HPDE6-E6E7 (cell line): ENCODE results near the gene TMEM81.

Source experiments
- DNase-seq: peaks from one replicate; pipeline ENCODE4 v3.0.0; 2011; ENCODE audit warnings: missing footprints; ENCODE audit errors: extremely low spot score

TMEM81 gene

DNA sequence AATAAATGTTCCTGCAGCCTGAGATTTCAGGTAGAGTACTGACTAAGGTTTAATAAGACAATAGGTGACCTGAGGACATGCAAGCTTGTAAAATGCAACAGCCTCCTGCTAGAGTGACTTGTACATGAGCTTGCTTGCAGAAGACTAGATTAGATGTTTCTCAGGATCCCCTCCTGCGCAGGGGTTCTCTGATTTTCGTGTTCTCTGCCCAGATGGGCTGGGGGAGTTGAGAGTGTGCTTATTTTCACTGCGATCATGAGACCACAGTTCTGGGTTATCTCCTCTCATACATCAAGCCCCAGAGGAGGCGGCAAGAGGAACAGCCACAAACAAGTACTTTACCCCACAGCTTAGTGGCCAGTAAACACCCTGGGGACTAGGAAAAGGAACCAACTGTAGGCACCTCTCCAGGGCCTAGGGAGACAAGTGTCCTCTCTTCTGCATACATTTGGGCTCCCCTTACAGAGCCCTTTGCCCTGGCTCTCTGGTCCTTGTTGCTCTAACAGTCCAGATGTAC lies 8.0 kb downstream of the TMEM81 start:
- DNase-seq, result no peak

DNA sequence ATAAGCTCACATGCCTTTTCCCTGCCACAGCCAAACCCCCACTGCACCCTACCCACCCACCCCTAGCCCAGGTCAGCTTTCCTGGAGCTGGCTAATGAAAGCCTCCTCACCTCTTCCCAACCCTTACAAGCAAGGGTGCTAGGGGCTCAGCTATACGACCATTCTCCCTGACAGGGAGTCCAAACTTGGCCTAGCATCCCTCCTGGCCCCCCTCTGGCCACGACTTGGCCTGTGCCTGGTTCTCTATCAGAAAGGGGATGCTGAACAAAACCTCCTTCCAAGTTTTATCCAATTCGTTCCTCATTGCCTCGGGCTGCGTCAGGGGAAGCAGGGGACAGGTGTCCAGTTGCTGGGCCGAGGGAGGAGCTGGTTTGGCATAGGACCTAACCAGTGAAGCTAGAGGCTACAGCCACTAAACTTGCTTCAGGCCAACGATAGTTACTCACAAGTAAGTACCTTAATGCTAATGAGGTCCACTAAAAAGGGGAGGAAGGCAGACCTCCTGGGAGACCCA lies 8.6 kb downstream of the TMEM81 start:
- no peak for DNase-seq

DNA sequence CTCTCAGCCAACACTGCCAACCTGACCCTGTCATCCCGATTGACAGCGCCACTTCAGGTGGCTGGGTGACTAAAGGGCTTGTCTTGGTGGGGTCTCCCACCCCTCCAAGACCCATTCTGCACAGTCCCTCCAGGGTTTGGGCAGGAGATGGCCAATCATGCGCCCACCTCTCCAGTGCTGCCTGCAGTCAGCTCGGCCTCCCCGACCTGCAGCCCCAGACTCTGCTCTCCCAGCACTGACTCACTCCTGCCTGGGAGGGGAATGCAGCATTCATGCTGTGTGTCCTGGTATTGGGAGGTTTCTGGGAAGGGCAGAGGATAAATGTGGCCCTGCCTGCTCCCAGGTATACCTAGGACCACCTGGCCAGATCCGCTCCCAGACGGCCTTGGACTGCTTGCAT lies 9.7 kb downstream of the TMEM81 start:
- no peak for DNase-seq

DNA sequence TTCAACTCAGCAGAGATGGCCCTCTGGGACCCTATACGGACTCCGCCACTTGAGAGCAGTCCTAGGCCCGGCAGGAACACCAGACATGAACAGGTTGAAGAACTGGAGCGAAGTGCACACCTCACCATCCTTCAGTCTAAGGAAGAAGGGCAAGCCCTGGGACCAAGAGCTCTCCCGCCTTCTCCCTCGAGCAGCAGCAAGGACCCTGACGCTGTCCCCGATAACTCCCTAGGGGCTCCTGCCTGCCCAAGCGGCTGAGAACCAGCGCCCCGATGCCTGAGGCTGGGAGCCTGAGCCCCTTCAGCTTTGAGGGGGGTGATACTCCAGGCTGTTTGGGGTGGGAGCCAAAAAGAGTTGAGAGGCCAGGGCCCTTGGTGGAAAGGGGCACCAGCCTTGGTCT lies 10.2 kb downstream of the TMEM81 start:
- DNase-seq, result no peak

DNA sequence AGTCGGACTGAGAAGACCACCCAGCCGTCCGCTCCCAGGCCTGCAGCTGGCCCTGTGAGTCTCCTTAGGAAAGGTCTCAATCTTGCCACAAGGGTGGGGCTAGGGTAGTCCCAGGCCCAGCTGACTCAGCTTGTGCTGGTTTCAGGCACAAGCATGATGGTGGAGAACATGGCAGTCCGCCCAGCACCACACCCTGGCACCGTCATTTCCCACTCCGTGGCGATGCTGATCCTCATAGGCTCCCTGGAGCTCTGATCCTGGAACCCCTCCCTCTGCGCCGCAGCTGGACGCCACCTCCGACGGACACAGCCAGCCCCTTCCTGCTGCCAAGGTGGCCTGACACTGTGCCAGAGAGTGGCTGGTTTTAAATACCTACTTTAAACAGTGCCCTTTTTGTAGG lies 10.7 kb downstream of the TMEM81 start:
- no peak for DNase-seq

DNA sequence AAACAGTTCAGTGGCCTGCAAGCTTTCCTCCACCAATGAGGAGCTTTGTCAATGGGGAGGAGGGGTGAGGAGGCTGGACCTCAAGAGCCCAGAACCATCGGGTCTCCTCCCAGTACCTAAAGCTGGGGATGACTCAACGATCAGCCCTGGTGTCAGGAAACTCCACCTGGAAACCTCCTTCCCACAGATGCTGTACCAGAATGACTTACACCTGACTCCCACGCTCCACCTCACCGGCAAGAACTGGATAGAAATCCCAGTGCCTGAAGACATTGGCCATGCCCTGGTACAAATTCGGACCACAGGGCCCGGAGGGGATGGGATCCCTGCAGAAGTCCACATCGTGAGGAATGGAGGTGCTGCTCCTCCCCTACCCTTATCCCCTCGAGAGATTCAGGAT lies 11.4 kb downstream of the TMEM81 start:
- DNase-seq, result peak; percentile 41

DNA sequence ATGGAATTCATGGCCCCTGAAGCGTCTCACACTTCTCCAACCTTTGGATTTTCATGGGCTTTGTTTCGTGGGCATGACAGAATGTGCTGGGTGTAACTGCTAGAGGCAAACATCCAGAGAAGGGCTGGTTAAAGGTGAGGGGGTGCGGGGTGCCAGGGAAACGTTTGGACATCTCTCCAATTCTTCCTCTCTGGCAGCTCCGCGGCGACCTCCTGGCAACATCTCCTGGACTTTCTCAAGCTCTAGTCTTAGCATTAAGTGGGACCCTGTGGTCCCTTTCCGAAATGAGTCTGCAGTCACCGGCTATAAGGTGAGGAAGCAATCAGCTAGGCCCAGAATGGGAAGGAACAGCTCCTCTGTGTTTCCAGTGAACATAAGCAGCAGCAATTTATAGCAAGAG lies 12.0 kb downstream of the TMEM81 start:
- no peak for DNase-seq

DNA sequence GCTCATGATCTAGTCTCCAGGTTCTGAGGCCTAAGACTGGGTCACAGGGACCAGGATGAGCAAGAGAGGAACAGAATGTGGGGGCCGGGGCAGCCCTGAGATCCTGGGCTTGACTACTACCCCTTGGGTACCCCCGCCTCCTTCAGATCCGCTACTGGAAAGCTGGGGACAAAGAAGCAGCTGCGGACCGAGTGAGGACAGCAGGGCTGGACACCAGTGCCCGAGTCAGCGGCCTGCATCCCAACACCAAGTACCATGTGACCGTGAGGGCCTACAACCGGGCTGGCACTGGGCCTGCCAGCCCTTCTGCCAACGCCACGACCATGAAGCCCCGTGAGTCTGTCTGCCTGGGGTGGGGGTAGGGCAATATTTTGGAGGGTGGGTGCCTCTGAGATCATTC lies 12.5 kb downstream of the TMEM81 start:
- no peak for DNase-seq

DNA sequence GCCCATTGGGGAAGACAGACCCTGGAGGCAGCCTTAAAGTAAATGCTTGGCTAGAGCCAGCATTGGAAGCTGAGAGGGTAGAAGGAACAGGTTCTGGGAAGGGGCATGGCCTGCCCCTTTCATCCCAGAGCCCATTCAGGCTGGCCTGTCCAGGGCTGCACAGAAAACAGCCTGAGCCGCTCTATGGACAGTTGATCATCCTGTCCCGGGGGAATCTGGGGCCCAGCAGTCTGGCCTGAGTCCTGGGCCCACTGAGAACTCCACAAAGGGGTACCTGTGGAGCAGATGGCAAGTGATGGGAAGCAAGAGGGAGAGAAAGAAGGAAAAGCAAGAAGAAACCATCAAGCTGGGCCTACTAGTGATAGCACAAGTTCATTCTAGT lies 13.2 kb downstream of the TMEM81 start:
- no peak for DNase-seq

DNA sequence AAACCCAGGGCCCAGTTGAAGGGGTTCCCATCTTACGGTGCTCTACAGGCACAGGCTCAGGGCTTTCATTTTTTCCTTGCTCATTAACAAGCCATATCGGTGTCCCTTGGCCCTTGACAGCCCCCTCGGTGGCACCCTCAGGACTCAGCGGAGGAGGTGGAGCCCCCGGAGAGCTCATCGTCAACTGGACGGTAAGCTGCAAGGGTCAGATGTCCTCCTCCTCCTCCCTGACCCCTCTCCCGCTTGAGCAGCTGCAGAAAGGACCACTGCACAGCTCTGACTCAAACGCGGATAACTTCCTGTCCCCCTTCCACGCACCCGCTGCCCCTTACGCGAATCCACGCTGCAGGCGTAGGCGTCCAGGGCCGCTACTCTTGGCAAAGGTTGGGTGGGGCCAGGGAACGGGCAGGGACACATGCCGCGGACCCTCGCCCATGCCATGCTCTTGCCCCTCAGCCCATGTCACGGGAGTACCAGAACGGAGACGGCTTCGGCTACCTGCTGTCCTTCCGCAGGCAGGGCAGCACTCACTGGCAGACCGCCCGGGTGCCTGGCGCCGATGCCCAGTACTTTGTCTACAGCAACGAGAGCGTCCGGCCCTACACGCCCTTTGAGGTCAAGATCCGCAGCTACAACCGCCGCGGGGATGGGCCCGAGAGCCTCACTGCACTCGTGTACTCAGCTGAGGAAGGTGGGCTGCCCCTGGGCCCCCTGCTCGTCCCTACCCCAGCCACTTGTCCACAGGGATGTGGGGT lies 14.7 kb downstream of the TMEM81 start:
- no peak for DNase-seq

DNA sequence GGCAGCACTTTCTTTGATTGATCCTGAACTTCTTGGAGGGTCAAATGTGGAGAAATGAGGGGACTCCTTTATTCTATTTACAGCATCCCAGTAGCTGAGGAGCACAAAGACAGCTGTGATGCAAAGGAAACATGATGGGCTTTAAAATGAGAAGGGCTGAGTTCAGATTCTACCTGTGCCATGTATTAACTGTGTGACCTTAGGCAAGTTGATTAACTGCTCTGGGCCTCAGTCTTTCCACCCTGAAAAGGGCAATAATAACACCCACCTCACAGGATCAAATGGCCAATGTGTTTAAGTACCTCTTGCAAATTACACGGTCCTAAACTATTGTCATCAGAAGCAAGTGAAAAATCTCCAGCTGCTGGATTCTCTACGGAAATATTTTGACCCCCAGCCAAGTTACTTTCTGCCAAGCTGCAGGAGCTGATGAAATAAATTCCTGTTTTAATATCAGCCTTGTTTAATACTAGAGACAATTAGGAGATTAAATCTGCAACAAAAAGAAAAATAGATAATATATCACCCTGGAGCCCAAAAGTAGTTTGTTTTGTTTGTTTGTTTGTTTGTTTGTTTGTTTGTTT lies 15.7 kb downstream of the TMEM81 start:
- DNase-seq, result no peak

DNA sequence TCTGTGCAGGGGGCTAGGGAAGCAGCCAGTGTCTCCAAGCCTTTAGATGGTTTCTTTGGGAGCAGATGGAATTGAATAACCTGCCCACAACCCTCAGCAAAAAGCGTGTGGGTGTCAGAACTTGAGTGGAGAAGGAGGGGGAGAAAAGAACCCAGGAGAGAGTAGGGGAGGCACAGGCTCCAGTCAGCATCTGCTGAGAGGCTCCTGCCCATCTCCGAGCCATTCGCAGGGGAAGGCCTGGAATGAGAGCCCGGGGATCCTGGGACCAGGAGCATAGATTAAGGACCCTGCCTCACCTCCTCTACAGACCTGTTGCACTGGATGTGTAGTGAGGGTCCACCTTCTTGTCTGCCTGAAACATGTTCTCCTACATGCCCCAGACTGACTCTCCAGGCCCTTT lies 16.3 kb downstream of the TMEM81 start:
- DNase-seq, result no peak

DNA sequence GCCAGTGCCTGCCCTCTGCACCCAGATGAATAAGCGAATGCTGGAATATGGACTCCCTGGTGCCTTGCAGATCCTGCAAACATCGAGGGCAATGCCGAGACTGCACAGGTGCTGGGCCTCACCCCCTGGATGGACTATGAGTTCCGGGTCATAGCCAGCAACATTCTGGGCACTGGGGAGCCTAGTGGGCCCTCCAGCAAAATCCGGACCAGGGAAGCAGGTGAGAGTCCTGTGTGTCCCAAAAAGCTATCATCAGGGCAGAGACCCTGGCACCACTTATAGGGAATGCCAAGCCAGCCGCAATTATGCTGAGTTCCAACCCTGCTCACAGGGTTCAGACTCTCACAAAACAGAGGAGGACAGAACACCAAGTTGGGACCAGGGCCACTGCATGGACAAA lies 17.2 kb downstream of the TMEM81 start:
- DNase-seq, result no peak

DNA sequence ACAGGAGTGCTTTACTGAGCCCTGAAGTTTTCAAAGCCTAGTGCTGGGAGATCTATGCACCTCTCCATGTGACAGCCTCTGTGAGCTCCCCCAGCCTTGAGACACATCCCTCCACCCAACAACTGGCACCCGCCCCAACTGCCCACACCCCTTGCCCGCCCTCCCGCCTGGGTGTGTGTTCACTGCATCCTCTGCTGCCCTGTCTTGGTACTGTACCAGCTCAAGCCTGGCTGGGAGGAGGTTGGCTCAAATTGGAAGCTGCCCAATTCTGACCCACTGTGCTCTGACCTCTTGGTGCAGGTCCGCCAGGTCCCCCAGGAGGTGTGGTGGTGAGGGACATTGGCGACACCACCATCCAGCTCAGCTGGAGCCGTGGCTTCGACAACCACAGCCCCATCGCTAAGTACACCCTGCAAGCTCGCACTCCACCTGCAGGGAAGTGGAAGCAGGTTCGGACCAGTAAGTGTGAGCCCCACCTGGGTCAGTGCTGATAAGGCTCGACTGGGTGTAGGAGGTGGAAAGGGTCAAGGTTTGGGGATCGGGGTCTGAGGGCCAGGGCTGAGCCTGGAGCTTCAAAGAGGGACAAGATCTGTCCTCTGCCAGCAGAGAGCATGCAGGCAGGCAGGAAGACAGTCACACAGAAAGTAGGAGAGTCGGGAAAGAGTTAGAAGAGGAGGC lies 18.0 kb downstream of the TMEM81 start:
- no peak for DNase-seq

DNA sequence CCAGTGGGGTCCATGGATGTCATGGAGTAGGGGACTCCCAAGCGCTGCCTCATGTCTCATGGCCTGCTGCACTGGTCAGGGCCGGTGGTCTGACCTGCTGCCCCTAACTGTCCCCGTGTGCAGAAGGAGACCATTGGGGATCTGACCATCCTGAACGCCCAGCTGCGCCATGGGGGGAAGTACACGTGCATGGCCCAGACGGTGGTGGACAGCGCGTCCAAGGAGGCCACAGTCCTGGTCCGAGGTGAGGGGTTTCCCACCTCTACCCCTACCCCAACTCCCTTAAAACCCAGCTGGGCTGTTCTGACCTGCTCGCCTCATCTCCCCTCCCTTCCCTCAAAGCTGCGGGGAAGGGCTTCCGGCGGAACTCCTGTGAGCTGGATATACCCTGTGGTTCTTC lies 18.6 kb downstream of the TMEM81 start:
- DNase-seq, result no peak

DNA sequence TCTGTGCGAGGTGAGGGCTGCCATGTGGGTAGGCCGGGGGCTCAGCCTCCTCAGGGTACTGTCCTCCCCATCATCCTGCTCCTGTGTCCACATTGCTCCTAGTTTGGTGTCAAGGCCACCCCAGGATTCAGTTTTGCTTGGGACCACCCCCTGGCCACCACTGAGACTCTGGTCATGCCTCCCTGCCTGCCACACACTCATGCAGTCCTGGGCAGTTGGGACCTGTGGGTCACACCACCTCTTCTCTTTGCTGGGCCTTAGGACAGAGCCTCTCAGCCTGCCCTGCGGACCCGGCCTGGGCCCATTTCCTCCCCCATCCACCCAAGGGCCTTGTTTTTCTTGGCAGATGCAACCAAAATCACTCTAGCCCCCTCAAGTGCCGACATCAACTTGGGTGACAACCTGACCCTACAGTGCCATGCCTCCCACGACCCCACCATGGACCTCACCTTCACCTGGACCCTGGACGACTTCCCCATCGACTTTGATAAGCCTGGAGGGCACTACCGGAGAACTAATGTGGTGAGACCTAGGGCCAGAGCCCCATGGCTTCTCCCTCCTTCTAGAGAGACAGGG lies 19.4 kb downstream of the TMEM81 start:
- no peak for DNase-seq

DNA sequence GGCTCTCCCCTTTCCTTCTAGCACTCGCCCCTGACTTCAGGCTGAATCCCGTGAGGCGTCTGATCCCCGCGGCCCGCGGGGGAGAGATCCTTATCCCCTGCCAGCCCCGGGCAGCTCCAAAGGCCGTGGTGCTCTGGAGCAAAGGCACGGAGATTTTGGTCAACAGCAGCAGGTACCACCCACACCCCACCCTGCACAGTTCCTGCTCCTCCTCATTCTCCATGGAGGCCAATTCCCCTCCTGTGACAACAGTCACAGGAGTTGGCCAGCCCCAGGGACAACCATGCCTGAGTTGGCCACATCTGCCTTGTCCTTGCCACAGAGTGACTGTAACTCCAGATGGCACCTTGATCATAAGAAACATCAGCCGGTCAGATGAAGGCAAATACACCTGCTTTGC lies 20.0 kb downstream of the TMEM81 start:
- DNase-seq, result no peak

DNA sequence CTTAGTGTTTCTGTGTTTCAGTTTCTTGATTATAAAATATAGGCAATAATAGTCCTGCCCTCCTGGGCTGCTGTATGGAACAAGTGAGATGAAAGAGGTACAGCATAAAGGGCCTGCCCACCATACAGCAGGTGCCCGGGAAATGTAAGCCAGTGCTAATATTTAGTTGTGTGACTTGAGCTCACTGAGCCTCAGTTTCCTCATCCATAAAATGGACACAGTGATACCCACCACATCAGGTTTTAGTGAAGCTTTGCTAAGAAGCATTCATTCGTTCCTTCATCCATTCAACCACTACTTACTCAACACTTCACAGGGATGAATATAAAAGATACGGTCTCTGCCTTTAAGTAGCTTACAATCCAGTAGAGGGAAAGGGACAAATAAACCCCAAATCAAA lies 21.4 kb downstream of the TMEM81 start:
- no peak for DNase-seq

DNA sequence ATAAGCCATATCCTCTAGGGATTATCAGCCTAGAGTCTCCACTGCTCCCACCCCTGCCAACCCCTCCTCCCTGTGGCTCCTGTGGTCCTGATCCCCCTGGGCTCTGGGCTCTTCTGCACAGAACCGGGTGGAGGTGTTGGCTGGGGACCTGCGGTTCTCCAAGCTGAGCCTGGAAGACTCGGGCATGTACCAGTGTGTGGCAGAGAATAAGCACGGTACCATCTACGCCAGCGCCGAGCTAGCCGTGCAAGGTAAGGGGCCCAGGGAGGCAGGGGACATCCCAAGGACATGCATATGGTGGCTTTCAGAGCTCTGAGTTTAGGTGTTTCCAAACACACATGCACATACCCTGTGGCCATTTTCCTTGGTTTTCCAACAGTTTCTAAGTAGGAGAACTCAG lies 21.9 kb downstream of the TMEM81 start:
- no peak for DNase-seq

DNA sequence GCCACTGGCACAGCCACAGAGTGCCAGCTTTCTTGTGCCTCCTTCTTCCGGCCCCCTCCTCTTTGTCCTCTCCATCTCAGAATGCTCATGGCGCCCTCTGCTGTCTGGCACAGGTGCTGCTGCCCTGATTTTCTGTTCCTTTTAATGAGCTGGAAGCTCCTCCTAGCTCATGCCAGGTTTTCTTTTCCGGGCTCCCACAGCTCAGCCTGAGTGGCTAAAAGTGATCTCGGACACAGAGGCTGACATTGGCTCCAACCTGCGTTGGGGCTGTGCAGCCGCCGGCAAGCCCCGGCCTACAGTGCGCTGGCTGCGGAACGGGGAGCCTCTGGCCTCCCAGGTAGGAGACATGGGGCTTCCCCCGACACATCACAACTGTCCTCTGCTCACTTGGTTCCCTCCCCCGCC lies 22.6 kb downstream of the TMEM81 start:
- DNase-seq, result peak; percentile 59

DNA sequence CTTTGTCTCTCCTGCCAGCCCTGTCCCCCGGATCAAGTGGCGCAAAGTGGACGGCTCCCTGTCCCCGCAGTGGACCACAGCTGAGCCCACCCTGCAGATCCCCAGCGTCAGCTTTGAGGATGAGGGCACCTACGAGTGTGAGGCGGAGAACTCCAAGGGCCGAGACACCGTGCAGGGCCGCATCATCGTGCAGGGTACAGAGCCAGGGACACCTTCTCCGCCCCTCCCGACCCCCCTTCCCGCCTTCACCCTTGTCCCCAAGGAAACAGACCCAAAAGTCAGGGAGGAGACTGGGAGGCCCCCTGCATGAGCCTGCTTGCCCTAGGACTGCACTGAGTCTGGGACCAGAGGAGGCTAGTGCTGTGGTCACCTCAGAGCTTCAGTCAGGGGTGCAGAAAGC lies 23.0 kb downstream of the TMEM81 start:
- DNase-seq, result no peak

DNA sequence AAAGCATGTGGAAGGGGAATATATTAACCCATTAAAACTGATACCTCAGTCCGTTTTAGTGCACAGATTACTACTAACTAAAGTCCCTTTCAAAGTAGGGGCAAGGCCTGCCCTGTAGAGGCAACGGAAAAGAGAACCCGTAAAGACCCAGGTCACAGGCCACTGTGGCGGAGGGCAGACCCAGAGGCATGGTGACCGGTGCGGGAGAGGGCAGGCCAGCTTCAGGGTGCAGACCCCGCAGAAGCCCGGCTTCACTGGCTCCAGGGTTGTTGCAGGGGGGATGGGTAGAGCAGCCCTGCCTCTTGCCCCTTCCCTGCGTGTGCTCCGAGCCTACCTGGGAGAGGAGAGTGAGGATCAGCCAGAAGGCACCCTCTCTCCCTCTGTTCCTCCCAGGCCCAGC lies 23.5 kb downstream of the TMEM81 start:
- DNase-seq, result no peak

DNA sequence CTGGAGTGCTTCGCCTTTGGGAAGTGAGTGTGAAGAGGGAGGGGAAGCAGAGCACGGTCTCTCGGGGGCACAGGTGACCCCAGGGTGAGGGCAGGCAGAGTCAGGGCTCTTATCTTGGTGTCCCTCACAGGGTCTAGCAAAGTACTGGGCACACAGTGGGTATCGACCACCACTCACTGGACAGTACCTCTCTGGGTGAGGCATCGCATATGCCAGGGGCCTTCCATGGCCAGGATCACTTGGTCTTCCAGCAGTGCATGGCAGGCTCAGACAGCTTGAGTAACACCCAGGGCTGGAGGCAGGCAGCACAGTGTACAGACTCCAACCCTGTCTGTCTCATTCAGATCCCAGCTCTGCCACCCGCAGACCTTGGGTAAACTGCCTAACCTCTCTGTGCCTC lies 24.6 kb downstream of the TMEM81 start:
- DNase-seq, result no peak
